ENCODE data around the gene CA14.
"Not testable (repeated sequence)": the region's sequence is repeated elsewhere in the genome, so short reads cannot be mapped to it uniquely, and the experiment has no call there.

Gene CA14

DNA sequence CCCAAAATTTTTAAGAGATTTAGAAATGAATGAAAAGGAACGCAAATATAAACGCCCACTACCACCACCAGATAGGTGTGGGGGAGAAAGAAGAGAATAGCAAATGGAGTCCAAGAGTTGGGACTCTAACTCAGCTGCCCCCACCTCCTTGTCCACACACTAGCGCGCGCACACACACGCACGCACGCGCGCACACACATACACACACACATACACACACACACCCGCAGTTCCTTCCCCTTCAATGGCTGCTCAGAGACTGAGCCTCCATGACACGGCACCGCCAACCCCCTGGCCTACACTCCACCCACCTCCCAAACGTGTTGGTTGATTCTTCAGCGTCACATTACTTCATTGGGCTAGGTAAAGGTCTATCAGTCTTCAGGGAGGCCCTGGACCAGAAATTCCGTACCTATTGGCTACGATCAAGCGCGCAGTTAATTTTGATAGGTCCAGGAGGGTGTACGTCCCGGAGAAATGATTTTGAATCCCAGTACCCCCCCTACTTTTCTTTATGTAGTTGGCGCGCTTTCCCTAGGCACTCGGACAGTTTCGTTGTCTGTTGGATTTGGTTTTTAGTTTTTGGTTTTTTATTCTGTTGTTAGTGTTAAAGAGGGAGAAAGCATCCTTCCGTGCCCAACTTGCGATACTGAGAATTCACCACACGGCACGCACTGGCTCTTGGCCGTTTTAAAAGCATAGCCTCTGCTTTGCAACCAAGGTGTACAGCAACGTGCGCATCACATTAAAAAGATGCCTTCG, 21.5 kb upstream of the CA14 start, which contains the start of gene ANP32E:
Gene ANP32E, minus strand, starts transcription at position 261 of the 762 bp plus-strand sequence. CDS start 326 bp downstream, outside the sequence.
- peak; percentile 56 to 80 (median 73) for DNase-seq (ENCODE audit: low read depth in 2 of 3, low spot score in 2 of 3)

DNA sequence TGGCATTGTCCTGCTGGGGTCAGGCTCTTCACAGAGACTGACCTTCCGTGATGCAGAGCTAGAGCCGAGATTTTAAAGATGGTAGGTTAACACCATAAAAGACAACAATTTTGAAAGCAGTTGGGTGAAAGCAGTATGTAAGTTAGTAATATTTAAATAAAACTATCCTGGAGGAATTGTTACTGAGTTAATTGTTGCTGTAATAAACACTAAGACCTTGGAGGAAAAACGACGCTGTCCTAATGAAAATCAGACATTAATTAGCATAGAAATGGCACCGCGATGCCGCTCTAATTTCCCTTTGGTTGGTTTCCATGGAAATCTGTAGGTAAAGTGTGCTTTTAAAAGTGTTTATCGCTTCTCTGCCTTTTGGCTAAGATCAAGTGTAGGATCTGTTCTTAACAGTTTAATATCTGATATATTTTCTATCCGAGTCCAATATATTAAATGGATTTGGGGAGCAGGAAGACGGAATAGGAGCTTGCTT, 20.9 kb upstream of the CA14 start:
- no peak for DNase-seq (ENCODE audit: low read depth in 2 of 3, low spot score in 2 of 3)

GRCh38 chr1:150237176-150237575, 20.4 kb upstream of the CA14 start:
- DNase-seq (ENCODE audit: low read depth in 2 of 3, low spot score in 2 of 3): not testable (repeated sequence)

GRCh38 chr1:150237746-150238145, 19.8 kb upstream of the CA14 start:
- DNase-seq (ENCODE audit: low read depth in 2 of 3, low spot score in 2 of 3): no peak

- DNase-seq (ENCODE audit: low read depth in 2 of 3, low spot score in 2 of 3): no peak
These were observed 14.6 kb upstream of the CA14 start for GRCh38 chr1:150243003-150243402.

DNA sequence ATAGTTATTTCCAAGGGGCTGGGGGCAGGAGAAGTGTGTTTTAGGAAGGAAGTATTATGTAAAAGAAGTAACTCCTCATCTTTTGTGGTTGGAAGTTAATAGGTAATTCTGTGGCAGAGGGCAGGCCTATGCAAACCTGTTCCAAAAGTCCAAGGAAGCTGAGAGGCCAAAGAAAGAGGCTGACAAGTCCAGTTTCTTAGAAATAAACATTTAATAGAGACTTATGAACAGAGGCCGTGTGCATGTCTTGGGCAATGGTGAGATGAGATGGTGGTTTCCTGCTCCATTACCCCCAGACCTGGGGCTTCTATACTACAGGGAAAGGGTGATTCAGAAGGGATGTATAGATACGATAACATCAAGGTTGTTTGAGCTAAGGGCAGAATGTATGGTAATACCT, 7.6 kb upstream of the CA14 start:
- DNase-seq (ENCODE audit: low read depth in 2 of 3, low spot score in 2 of 3): no peak

DNA sequence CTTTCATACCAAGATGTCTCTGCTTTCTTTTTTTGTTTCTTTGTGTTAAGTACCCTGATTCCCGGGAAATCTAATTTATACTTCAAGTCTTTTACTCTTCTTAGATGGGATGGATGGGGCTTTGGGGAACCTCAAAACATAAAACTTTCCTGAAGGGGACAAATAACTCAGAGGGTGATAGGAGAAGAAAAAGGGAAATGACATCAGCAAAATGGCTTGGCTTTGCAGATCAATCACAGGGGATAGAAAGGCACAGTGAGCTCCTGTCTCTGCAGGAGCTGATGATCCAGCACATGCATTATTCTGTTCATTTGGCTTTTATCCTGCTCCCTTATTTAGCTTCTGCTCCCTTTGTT, 1.4 kb upstream of the CA14 start:
- no peak for DNase-seq (ENCODE audit: low read depth in 2 of 3, low spot score in 2 of 3)

GRCh38 chr1:150256554-150257341, 826 bp upstream of the CA14 start:
- no peak for DNase-seq (ENCODE audit: low read depth in 2 of 3, low spot score in 2 of 3)

DNA sequence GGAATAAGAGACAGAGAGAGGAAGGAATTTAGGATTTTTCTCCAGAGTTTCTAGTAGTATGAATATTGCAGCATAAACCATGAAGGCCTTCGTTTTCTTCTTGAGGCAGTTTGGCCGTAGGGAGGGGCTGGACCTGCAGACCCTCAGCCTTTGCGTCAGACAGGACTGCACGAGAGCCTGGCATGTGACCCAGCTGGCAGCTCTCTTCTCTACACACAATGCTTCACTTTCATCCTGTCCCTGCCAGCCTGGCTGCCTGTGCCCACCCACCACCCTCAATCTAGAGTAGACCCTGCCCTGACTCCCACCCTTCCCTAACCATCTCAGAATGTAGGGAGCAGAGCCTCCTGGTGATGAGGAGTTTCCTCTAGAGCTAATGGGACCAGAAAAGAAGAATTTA, 1.6 kb downstream of the CA14 start:
- DNase-seq (ENCODE audit: low read depth in 2 of 3, low spot score in 2 of 3): no peak

DNA sequence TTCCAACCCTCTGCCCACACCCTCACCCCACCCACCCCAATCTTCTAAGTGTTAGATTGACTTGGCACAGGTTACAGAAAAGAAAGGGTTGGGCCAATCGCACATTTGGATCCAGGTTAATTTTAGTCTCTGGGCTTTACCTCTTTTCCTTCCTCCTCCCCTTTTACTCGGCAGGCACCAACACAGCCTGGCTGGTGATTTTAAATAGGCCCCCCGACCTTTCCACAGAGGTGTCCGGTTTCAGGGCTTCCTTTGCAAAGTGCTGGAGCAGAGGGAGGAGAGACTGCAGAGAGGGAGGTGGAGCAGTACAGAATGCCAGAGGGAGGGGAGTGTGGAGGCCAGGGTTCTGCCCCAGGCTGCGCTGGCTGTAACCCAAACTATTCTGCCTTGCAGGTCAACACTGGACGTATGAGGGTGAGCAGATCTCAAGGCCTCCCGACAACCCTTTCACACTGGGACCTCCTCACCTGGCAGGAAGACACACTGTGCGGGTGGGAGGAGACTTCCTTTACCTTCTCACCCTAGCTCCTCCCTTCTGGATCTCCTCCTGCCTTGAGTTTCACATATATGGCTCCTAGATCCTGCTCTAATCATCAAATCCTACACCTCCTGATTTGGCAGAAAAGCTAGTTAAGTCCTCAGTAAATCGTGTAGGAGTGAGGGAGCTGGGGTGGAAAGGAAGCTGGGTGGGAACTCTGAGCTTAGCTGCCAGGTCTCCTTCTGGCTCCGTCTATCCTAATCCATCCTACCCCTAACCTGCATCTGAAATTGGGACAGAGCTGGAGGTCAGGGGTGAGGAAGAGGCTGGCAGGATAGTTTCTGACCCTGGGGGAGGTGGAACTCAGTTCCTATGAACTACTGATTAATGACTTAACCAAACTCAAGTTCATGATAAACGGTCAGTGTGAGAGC, 2.4 kb downstream of the CA14 start:
- no peak for DNase-seq (ENCODE audit: low read depth in 2 of 3, low spot score in 2 of 3)

GRCh38 chr1:150261367-150261766, 3.8 kb downstream of the CA14 start:
- DNase-seq (ENCODE audit: low read depth in 2 of 3, low spot score in 2 of 3): no peak

- no peak for DNase-seq (ENCODE audit: low read depth in 2 of 3, low spot score in 2 of 3)
These were observed 5.1 kb downstream of the CA14 start for GRCh38 chr1:150262388-150263320.

DNA sequence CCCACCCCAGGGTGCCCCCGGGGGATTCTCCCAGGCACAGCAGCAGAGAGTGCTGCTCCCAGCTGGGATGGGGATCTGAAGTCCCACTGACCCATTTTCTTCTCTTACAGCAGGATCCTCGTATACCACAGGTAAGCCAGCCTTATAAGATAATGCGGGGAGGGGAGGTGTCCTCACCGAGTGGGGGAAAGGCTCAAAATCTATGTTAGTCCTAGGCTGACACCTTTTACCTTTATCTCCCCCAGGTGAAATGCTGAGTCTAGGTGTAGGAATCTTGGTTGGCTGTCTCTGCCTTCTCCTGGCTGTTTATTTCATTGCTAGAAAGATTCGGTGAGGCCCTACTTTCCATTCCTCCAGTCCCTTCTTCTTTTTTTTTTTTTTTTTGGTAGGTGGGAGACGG, 6.0 kb downstream of the CA14 start:
- DNase-seq (ENCODE audit: low read depth in 2 of 3, low spot score in 2 of 3): no peak

GRCh38 chr1:150267896-150268295, 10.3 kb downstream of the CA14 start:
- no peak for DNase-seq (ENCODE audit: low read depth in 2 of 3, low spot score in 2 of 3)

GRCh38 chr1:150268340-150268704, 10.7 kb downstream of the CA14 start:
- DNase-seq (ENCODE audit: low read depth in 2 of 3, low spot score in 2 of 3): peak in 1 of 3 experiments; percentile 16

DNA sequence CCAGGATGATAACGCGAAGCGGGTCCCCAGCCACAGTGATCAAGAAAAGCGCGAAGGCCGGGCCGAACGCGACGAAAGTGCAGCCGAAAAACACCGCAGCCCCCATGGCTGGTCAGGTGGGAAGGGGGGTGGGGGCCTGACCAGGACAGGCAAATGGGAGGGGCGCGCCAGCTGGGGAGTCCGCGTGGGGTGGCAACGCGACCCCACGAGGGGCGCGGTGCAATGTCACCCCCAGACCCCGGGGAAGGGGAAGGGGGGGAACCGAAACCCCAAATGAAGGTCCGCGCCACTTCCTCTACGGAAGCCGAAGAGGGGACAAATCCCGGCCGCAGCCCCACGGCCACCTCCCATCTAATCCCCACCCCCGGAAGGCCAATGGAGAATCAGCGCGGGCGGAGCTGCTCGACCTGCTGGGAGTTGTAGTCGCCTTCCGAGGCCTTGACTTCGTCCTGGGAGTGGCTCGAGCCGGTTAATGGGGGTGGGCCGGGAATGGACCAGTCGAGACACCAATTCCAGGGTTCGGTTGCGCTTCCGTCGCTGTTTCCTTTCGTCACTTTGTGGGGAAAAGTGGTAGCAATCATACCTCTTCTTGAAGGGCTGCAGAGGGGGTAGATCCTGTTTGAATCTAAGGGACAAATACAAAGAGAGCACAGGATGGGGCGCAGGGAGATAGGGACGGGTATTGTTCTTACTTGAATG, 11.3 kb downstream of the CA14 start, which contains the start of gene APH1A:
Gene APH1A, minus strand, starts transcription at position 312 of the 699 bp plus-strand sequence. Its CDS starts 206 bp downstream, at position 106.
- DNase-seq (ENCODE audit: low read depth in 2 of 3, low spot score in 2 of 3): peak; percentile 71 to 88 (median 85)

GRCh38 chr1:150269451-150269850, 11.9 kb downstream of the CA14 start:
- DNase-seq (ENCODE audit: low read depth in 2 of 3, low spot score in 2 of 3): no peak

DNA sequence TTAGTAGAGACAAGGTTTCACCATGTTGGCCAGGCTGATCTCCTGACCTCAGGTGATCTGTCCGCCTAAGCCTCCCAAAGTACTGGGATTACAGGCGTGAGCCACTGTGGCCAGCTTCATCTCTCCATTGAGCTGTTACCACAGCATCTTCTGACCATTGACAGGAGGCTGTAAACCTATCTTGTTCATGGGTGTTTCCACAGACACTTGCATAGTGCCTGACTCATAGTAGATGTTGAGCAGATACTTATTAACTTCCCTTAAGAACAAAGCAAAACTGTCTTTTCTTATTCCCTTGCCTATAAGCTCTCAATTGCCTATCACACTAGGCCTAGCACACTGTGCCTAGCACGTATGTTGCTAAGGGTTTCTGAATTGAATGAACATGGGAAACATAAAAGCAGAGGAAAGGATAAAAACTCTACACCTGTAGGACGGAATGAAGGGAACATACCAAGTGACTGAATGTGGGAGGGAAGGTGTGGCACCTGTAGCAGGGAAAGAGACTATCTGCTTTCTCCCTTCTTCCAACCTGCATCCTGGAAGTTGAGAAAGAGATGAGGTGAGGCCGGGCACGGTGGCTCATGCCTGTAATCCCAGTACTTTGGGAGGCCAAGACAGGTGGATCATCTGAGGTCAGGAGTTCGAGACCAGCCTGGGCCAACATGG, 13.9 kb downstream of the CA14 start:
- DNase-seq (ENCODE audit: low read depth in 2 of 3, low spot score in 2 of 3): no peak

GRCh38 chr1:150273311-150273710, 15.7 kb downstream of the CA14 start:
- no peak for DNase-seq (ENCODE audit: low read depth in 2 of 3, low spot score in 2 of 3)

Data from activated CD8-positive, alpha-beta memory T cell treated with anti-CD3 and anti-CD28 coated beads for 48 hours (primary cell).